ENCODE measurements around the gene MAPRE2. TPM values are rescaled to one million over a fixed set of nuclear protein-coding genes. Genes with fewer than 3 reads are reported as not detected.
"Not testable (repeated sequence)": the region's sequence is repeated elsewhere in the genome, so short reads cannot be mapped to it uniquely, and the experiment has no call there.

Gene MAPRE2
- polyA plus RNA-seq, 1 donor from 2014 or later, result 58.9 TPM

GRCh38 chr18:35167332-35167731 lies 126.1 kb downstream of the MAPRE2 start:
- no peak overlapping the region for H3K4me2 ChIP-seq (ENCODE audit: low read length)
- no peak overlapping the region for H2AFZ ChIP-seq (ENCODE audit: low read depth, low read length)
- no peaks in the 10 kb centered on the region for H3K36me3 ChIP-seq (ENCODE audit: insufficient read depth, low read length)
- H3K4me3 ChIP-seq (ENCODE audit: low read length), result no peak overlapping the region
- TF ChIP-seq SMC3 (conservative IDR thresholded peaks at IDR 0.05; ENCODE audit: poor library complexity) (no peak), MXI1 (conservative IDR thresholded peaks at IDR 0.05; ENCODE audit: poor library complexity, severe bottlenecking) (no peak), EP300 (conservative IDR thresholded peaks at IDR 0.05; ENCODE audit: poor library complexity, severe bottlenecking) (no peak), RAD21 (conservative IDR thresholded peaks at IDR 0.05) (no peak), TAF1 (IDR thresholded peaks at IDR 0.05; ENCODE audit: low read depth) (no peak), POLR2AphosphoS5 (IDR thresholded peaks at IDR 0.05) (no peak), EZH2 (IDR thresholded peaks at IDR 0.05; ENCODE audit: borderline replicate concordance, insufficient read depth, low read length, poor library complexity, severe bottlenecking) (no peak)
- TF ChIP-seq, protein P1, sequence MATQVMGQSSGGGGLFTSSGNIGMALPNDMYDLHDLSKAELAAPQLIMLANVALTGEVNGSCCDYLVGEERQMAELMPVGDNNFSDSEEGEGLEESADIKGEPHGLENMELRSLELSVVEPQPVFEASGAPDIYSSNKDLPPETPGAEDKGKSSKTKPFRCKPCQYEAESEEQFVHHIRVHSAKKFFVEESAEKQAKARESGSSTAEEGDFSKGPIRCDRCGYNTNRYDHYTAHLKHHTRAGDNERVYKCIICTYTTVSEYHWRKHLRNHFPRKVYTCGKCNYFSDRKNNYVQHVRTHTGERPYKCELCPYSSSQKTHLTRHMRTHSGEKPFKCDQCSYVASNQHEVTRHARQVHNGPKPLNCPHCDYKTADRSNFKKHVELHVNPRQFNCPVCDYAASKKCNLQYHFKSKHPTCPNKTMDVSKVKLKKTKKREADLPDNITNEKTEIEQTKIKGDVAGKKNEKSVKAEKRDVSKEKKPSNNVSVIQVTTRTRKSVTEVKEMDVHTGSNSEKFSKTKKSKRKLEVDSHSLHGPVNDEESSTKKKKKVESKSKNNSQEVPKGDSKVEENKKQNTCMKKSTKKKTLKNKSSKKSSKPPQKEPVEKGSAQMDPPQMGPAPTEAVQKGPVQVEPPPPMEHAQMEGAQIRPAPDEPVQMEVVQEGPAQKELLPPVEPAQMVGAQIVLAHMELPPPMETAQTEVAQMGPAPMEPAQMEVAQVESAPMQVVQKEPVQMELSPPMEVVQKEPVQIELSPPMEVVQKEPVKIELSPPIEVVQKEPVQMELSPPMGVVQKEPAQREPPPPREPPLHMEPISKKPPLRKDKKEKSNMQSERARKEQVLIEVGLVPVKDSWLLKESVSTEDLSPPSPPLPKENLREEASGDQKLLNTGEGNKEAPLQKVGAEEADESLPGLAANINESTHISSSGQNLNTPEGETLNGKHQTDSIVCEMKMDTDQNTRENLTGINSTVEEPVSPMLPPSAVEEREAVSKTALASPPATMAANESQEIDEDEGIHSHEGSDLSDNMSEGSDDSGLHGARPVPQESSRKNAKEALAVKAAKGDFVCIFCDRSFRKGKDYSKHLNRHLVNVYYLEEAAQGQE (IDR thresholded peaks at IDR 0.05; ENCODE audit: borderline replicate concordance), result no peak
- TF ChIP-seq, protein P2, sequence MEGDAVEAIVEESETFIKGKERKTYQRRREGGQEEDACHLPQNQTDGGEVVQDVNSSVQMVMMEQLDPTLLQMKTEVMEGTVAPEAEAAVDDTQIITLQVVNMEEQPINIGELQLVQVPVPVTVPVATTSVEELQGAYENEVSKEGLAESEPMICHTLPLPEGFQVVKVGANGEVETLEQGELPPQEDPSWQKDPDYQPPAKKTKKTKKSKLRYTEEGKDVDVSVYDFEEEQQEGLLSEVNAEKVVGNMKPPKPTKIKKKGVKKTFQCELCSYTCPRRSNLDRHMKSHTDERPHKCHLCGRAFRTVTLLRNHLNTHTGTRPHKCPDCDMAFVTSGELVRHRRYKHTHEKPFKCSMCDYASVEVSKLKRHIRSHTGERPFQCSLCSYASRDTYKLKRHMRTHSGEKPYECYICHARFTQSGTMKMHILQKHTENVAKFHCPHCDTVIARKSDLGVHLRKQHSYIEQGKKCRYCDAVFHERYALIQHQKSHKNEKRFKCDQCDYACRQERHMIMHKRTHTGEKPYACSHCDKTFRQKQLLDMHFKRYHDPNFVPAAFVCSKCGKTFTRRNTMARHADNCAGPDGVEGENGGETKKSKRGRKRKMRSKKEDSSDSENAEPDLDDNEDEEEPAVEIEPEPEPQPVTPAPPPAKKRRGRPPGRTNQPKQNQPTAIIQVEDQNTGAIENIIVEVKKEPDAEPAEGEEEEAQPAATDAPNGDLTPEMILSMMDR (IDR thresholded peaks at IDR 0.05; ENCODE audit: poor library complexity, severe bottlenecking), result no peak
- no peaks in the 10 kb centered on the region for H3K9me2 ChIP-seq (ENCODE audit: insufficient read depth, low read length)
- H3K79me2 ChIP-seq (replicated peaks; ENCODE audit: insufficient read depth, low read length), result no peaks in the 10 kb centered on the region
- H3K27me3 ChIP-seq (ENCODE audit: insufficient read depth, low read depth, low read length), result no peaks in the 10 kb centered on the region
- no peaks in the 10 kb centered on the region for H4K20me1 ChIP-seq (ENCODE audit: insufficient read depth)
- H3K9ac ChIP-seq (ENCODE audit: low read length), result no peak overlapping the region
- H3K27ac ChIP-seq (ENCODE audit: low read length), result no peak overlapping the region
- H3K9me3 ChIP-seq (ENCODE audit: low read length), result no peaks in the 10 kb centered on the region
- no peaks in the 10 kb centered on the region for H3F3A ChIP-seq (ENCODE audit: insufficient read depth, low read length, poor library complexity, severe bottlenecking)

DNA sequence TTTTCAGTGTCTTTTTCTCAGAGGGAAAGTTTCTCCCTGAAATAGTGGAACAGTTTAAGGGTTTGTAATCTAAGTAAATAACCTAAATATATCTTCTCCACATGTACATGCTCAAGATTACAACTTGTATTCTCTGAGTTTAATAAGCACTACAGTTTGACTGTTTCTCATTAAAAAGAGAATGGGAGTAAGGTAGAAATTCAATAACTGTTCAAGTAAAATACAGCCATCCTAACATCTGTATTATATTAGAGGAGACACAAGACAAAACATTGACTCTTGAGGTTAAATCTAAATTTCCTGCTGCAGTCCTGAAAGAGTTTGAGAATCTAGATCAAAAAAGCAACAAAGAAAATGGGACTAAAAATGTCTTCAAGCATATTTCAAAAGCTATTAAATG lies 126.6 kb downstream of the MAPRE2 start:
- TF ChIP-seq RAD21 (conservative IDR thresholded peaks at IDR 0.05), result no peak
- no peak for TF ChIP-seq POLR2AphosphoS5 (IDR thresholded peaks at IDR 0.05)
- TF ChIP-seq MXI1 (conservative IDR thresholded peaks at IDR 0.05; ENCODE audit: poor library complexity, severe bottlenecking), result no peak
- no peak for TF ChIP-seq EZH2 (IDR thresholded peaks at IDR 0.05; ENCODE audit: borderline replicate concordance, insufficient read depth, low read length, poor library complexity, severe bottlenecking)
- TF ChIP-seq, protein P2 (IDR thresholded peaks at IDR 0.05; ENCODE audit: poor library complexity, severe bottlenecking), result no peak
- no peak for TF ChIP-seq TAF1 (IDR thresholded peaks at IDR 0.05; ENCODE audit: low read depth)
- no peak for TF ChIP-seq SMC3 (conservative IDR thresholded peaks at IDR 0.05; ENCODE audit: poor library complexity)
- TF ChIP-seq, protein P1 (IDR thresholded peaks at IDR 0.05; ENCODE audit: borderline replicate concordance), result no peak
- TF ChIP-seq EP300 (conservative IDR thresholded peaks at IDR 0.05; ENCODE audit: poor library complexity, severe bottlenecking), result no peak
- no peaks in the 10 kb centered on the region for H3K36me3 ChIP-seq (ENCODE audit: insufficient read depth, low read length)
- no peaks in the 10 kb centered on the region for H4K20me1 ChIP-seq (ENCODE audit: insufficient read depth)
- H3K4me2 ChIP-seq (ENCODE audit: low read length), result no peak overlapping the region
- no peak overlapping the region for H3K4me3 ChIP-seq (ENCODE audit: low read length)
- H3F3A ChIP-seq (ENCODE audit: insufficient read depth, low read length, poor library complexity, severe bottlenecking), result no peaks in the 10 kb centered on the region
- no peak overlapping the region for H3K9ac ChIP-seq (ENCODE audit: low read length)
- no peaks in the 10 kb centered on the region for H3K9me3 ChIP-seq (ENCODE audit: low read length)
- H3K27ac ChIP-seq (ENCODE audit: low read length), result no peak overlapping the region
- no peaks in the 10 kb centered on the region for H3K79me2 ChIP-seq (replicated peaks; ENCODE audit: insufficient read depth, low read length)
- H3K9me2 ChIP-seq (ENCODE audit: insufficient read depth, low read length), result no peaks in the 10 kb centered on the region
- H2AFZ ChIP-seq (ENCODE audit: low read depth, low read length), result no peak overlapping the region
- H3K27me3 ChIP-seq (ENCODE audit: insufficient read depth, low read depth, low read length), result no peaks in the 10 kb centered on the region

- not testable (repeated sequence) for H3K79me2 ChIP-seq (replicated peaks; ENCODE audit: insufficient read depth, low read length); H3K4me2 ChIP-seq (ENCODE audit: low read length); H2AFZ ChIP-seq (ENCODE audit: low read depth, low read length); H3K36me3 ChIP-seq (ENCODE audit: insufficient read depth, low read length); H3K4me3 ChIP-seq (ENCODE audit: low read length); H3F3A ChIP-seq (ENCODE audit: insufficient read depth, low read length, poor library complexity, severe bottlenecking); H3K9me2 ChIP-seq (ENCODE audit: insufficient read depth, low read length); H3K27me3 ChIP-seq (ENCODE audit: insufficient read depth, low read depth, low read length); H4K20me1 ChIP-seq (ENCODE audit: insufficient read depth); H3K9me3 ChIP-seq (ENCODE audit: low read length); H3K27ac ChIP-seq (ENCODE audit: low read length); H3K9ac ChIP-seq (ENCODE audit: low read length)
These were observed 129.1 kb downstream of the MAPRE2 start for GRCh38 chr18:35170323-35170722.
